H1 (cell line): Measurements from ENCODE around the gene CERS5. TPM values are rescaled to one million over a fixed set of nuclear protein-coding genes. Genes with fewer than 3 reads are reported as not detected.

ENCODE experiments used
- CTCF ChIA-PET: fragments of 300-600 bp; sonication (Branson Sonifier 250); formaldehyde crosslinking; loops from one replicate; lab custom pipeline; 2021; ENCODE audit not compliant: partially characterized antibody; lab: Charles Lee
- POLR2A ChIA-PET: fragments of 300-600 bp; sonication (Branson Sonifier 250); formaldehyde crosslinking; loops from one replicate; lab custom pipeline; 2021; ENCODE audit warnings: inconsistent platforms; ENCODE audit not compliant: partially characterized antibody; lab: Charles Lee
- DNase-seq, 2 experiments: peaks; one replicate each; pipeline versions ENCODE4 v3.0.0 to v3.0.0-alpha.2; 2010 to 2022; ENCODE audit warnings: low spot score in 2 of 2, low read depth in 1 of 2, mixed read lengths in 1 of 2
- FAIRE-seq: peaks from 2 replicates; lab custom pipeline; 2011; peaks lifted over from hg19 to GRCh38; lab: Jason Lieb, UNC
- H2AFZ ChIP-seq: 2 replicates; pipeline ENCODE4 v1.8.1; 2012; ENCODE audit warnings: low read length, inconsistent platforms
- H2AK5ac ChIP-seq: 2 replicates; pipeline ENCODE4 v1.6.1; 2013; ENCODE audit warnings: low read depth, low read length
- H2BK120ac ChIP-seq: replicated peaks from 2 replicates; pipeline ENCODE3; 2013; ENCODE audit warnings: low read depth, low read length, inconsistent platforms
- H2BK12ac ChIP-seq: 2 replicates; pipeline ENCODE4 v1.6.1; 2013; ENCODE audit warnings: low read depth, low read length
- H2BK15ac ChIP-seq: 2 replicates; pipeline ENCODE4 v1.6.1; 2013; ENCODE audit warnings: low read length
- H2BK20ac ChIP-seq: 2 replicates; pipeline ENCODE4 v1.6.1; 2013; ENCODE audit warnings: low read length
- H2BK5ac ChIP-seq: 2 replicates; pipeline ENCODE4 v1.6.1; 2013; ENCODE audit warnings: low read depth, low read length
- H3K14ac ChIP-seq: 2 replicates; pipeline ENCODE4 v1.6.1; 2013; ENCODE audit warnings: inconsistent platforms; ENCODE audit not compliant: insufficient read length
- H3K18ac ChIP-seq: 2 replicates; pipeline ENCODE4 v1.6.1; 2013; ENCODE audit warnings: low read length; ENCODE audit errors: extremely low read depth
- H3K23ac ChIP-seq: 2 replicates; pipeline ENCODE4 v1.6.1; 2013; ENCODE audit warnings: inconsistent platforms; ENCODE audit not compliant: insufficient read length
- H3K23me2 ChIP-seq: 2 replicates; pipeline ENCODE4 v1.6.1; 2013; ENCODE audit warnings: low read depth, low read length
- H3K27ac ChIP-seq: 2 replicates; pipeline ENCODE4 v1.6.1; 2011; ENCODE audit warnings: low read depth, low read length, inconsistent platforms
- H3K27me3 ChIP-seq, 4 experiments: replicated peaks in 1 of 4; 1 replicate in 1 of 4; 2 replicates in 3 of 4; pipeline versions ENCODE4 v1.6.1 to v1.8.1; 2011 to 2013; ENCODE audit warnings: low read length in 3 of 4, mild to moderate bottlenecking in 3 of 4, inconsistent platforms in 2 of 4, mixed read lengths in 2 of 4, moderate library complexity in 1 of 4; ENCODE audit not compliant: control insufficient read depth in 3 of 4, insufficient read depth in 3 of 4; ENCODE audit errors: extremely low read depth in 1 of 4
- H3K36me3 ChIP-seq, 4 experiments: 2 replicates each; pipeline versions ENCODE4 v1.6.1 to v1.8.1; 2011 to 2013; ENCODE audit warnings: mild to moderate bottlenecking in 4 of 4, low read length in 3 of 4, moderate library complexity in 2 of 4, control low read depth in 1 of 4, inconsistent platforms in 1 of 4; ENCODE audit not compliant: insufficient read depth in 4 of 4, control insufficient read depth in 2 of 4
- H3K4ac ChIP-seq: replicated peaks from 2 replicates; pipeline ENCODE3; 2013; ENCODE audit warnings: low read length, low read depth, mixed read lengths, inconsistent platforms; ENCODE audit not compliant: insufficient read length
- H3K4me1 ChIP-seq, 4 experiments: replicated peaks in 1 of 4; 1 replicate in 1 of 4; 2 replicates in 3 of 4; pipeline versions ENCODE4 v1.6.1 to v1.8.1; 2011 to 2013; ENCODE audit warnings: low read length in 3 of 4, inconsistent platforms in 2 of 4, mixed read lengths in 1 of 4; ENCODE audit not compliant: insufficient read depth in 4 of 4, control insufficient read depth in 3 of 4
- H3K4me2 ChIP-seq, 2 experiments: 2 replicates each; pipeline versions ENCODE4 v1.6.1 to v1.8.1; 2011 to 2013; ENCODE audit warnings: low read depth in 2 of 2, low read length in 2 of 2, control low read depth in 1 of 2, inconsistent platforms in 1 of 2, mild to moderate bottlenecking in 1 of 2; ENCODE audit not compliant: insufficient read depth in 1 of 2
- H3K4me3 ChIP-seq, 4 experiments: fragments of 200-600, 300-600 bp in 1 of 4; sonication (generic), shearing (Covaris generic), sonication (Bioruptor Twin) in 1 of 4; 2 replicates each; pipeline versions ENCODE4 v1.5.1 to v1.8.1; 2011 to 2016; ENCODE audit warnings: low read length in 4 of 4, low read depth in 3 of 4, control low read depth in 2 of 4, inconsistent platforms in 2 of 4, mild to moderate bottlenecking in 2 of 4, mixed read lengths in 1 of 4, moderate library complexity in 1 of 4; ENCODE audit not compliant: insufficient read depth in 2 of 4; ENCODE audit errors: extremely low read depth in 1 of 4
- H3K56ac ChIP-seq: replicated peaks from 2 replicates; pipeline ENCODE3; 2013; ENCODE audit warnings: low read depth, mild to moderate bottlenecking, mixed read lengths, low read length, inconsistent platforms; ENCODE audit not compliant: insufficient read length
- H3K79me1 ChIP-seq: 2 replicates; pipeline ENCODE4 v1.6.1; 2013; ENCODE audit warnings: low read depth, low read length, control low read depth
- H3K79me2 ChIP-seq, 2 experiments: 2 replicates each; pipeline versions ENCODE4 v1.6.1 to v1.8.1; 2012 to 2013; ENCODE audit warnings: low read length in 2 of 2, mild to moderate bottlenecking in 2 of 2, inconsistent platforms in 1 of 2; ENCODE audit not compliant: insufficient read depth in 2 of 2, control insufficient read depth in 1 of 2
- H3K9ac ChIP-seq, 4 experiments: replicated peaks in 1 of 4; 1 replicate in 1 of 4; 2 replicates in 3 of 4; pipeline versions ENCODE4 v1.6.1 to v1.8.1; 2011 to 2013; ENCODE audit warnings: low read depth in 3 of 4, low read length in 3 of 4, control low read depth in 2 of 4, mild to moderate bottlenecking in 2 of 4, moderate library complexity in 2 of 4, inconsistent platforms in 1 of 4; ENCODE audit errors: extremely low read depth in 1 of 4
- H3K9me3 ChIP-seq, 2 experiments: 2 replicates each; pipeline versions ENCODE4 v1.6.1 to v1.8.1; 2012 to 2013; ENCODE audit warnings: mild to moderate bottlenecking in 2 of 2, moderate library complexity in 2 of 2, control low read depth in 1 of 2, inconsistent platforms in 1 of 2, low read depth in 1 of 2, low read length in 1 of 2, mixed read lengths in 1 of 2; ENCODE audit not compliant: insufficient read depth in 2 of 2
- H4K20me1 ChIP-seq, 2 experiments: replicated peaks in 1 of 2; 2 replicates each; pipeline versions ENCODE3 to v1.8.1; 2011 to 2013; ENCODE audit warnings: inconsistent platforms in 2 of 2, low read length in 2 of 2, mild to moderate bottlenecking in 1 of 2; ENCODE audit not compliant: insufficient read depth in 2 of 2, control insufficient read depth in 1 of 2
- H4K5ac ChIP-seq: 2 replicates; pipeline ENCODE4 v1.6.1; 2013; ENCODE audit warnings: low read length, low read depth, mixed read lengths, inconsistent platforms; ENCODE audit not compliant: insufficient read length
- H4K8ac ChIP-seq: 2 replicates; pipeline ENCODE4 v1.8.0; 2013; ENCODE audit warnings: mild to moderate bottlenecking, moderate library complexity, low read length, inconsistent platforms; ENCODE audit not compliant: insufficient read depth; ENCODE audit errors: extremely low read depth
- H4K91ac ChIP-seq: replicated peaks from 2 replicates; pipeline ENCODE3; 2013; ENCODE audit warnings: low read length, mixed read lengths, inconsistent platforms; ENCODE audit not compliant: insufficient read length
- BRCA1 ChIP-seq: IDR thresholded peaks from 2 replicates; pipeline ENCODE4 v1.6.1; 2012; ENCODE audit warnings: low read depth, low read length, improper control_type of control experiment
- EGR1 ChIP-seq: IDR thresholded peaks from 2 replicates; pipeline ENCODE4 v1.6.1; 2011; ENCODE audit warnings: low read depth, low read length, borderline replicate concordance
- GTF2F1 ChIP-seq: IDR thresholded peaks from 2 replicates; pipeline ENCODE4 v1.6.1; 2012; ENCODE audit warnings: low read depth, low read length, improper control_type of control experiment, borderline replicate concordance
- KDM1A ChIP-seq: fragments of 200-600, 300-600 bp; sonication (generic); IDR thresholded peaks from 2 replicates; pipeline ENCODE4 v1.7.1; 2016; ENCODE audit warnings: mild to moderate bottlenecking, low read length, borderline replicate concordance
- POU5F1 ChIP-seq: IDR thresholded peaks from 2 replicates; pipeline ENCODE4 v1.6.1; 2011; ENCODE audit warnings: low read depth, mild to moderate bottlenecking, low read length, moderate library complexity
- RAD21 ChIP-seq, 2 experiments: IDR thresholded peaks in 1 of 2; conservative IDR thresholded peaks in 1 of 2; 2 replicates each; pipeline ENCODE4 v1.6.1; 2011; ENCODE audit warnings: low read depth in 2 of 2, low read length in 2 of 2, improper control_type of control experiment in 1 of 2, inconsistent platforms in 1 of 2, mild to moderate bottlenecking in 1 of 2, moderate library complexity in 1 of 2
- SAP30 ChIP-seq: fragments of 300-600 bp; sonication (generic); IDR thresholded peaks from 2 replicates; pipeline ENCODE4 v1.7.1; 2012; ENCODE audit warnings: low read length, moderate library complexity, mild to moderate bottlenecking, inconsistent platforms; ENCODE audit not compliant: insufficient read depth, insufficient replicate concordance
- SP1 ChIP-seq: IDR thresholded peaks from 2 replicates; pipeline ENCODE4 v1.6.1; 2011; ENCODE audit warnings: low read depth, low read length
- WGBS, 2 experiments: shearing (Covaris generic) in 1 of 2; methylation state at CpG; one replicate each; pipeline versions ENCODE4 v1.1.6 to v1.1.7; 2013 to 2015; ENCODE audit warnings: low lambda C conversion rate in 2 of 2, mixed read lengths in 2 of 2, inconsistent platforms in 1 of 2, low coverage in 1 of 2, missing lambda C conversion rate in 1 of 2; ENCODE audit not compliant: insufficient replicate concordance in 2 of 2, insufficient coverage in 1 of 2, insufficient read length in 1 of 2; ENCODE audit errors: extremely low coverage in 1 of 2, missing lambda C conversion rate in 1 of 2; 5-methylcytosine and 5-hydroxymethylcytosine counted together
- polyA plus RNA-seq, 7 experiments: library from polyadenylated mRNA; depleted of rRNA in 3 of 7; stranded (reverse) in 5 of 7; unstranded in 2 of 7; fragments of >200 nt in 5 of 7; fragments of 200-250 nt in 2 of 7; gene quantifications; 1 replicate in 5 of 7; 2 replicates in 1 of 7; 4 replicates in 1 of 7; pipeline versions ENCODE4 v1.2.1 to v1.2.3, GENCODE V29; 2011 to 2013; ENCODE audit warnings: missing spikeins in 2 of 7, mixed read lengths in 2 of 7
- total RNA-seq: library from RNA; stranded (reverse); fragmentation: NEBNext Ultra II Directional; extraction: Animal tissue kit (Norgen Biotek cat#: 25700); gene quantifications from 2 replicates; pipeline ENCODE4 v1.2.1, GENCODE V29; 2021
- TF ChIP-seq, protein P1 (sequence below): IDR thresholded peaks from 2 replicates; pipeline ENCODE4 v1.6.1; 2012; ENCODE audit warnings: inconsistent platforms
- TF ChIP-seq, protein P2 (sequence below), 3 experiments: IDR thresholded peaks; 1 replicate in 2 of 3; 2 replicates in 1 of 3; pipeline versions ENCODE4 v1.5.1 to v1.6.1; 2011; ENCODE audit warnings: low read length in 3 of 3, mild to moderate bottlenecking in 3 of 3, inconsistent platforms in 2 of 3, low read depth in 1 of 3, moderate library complexity in 1 of 3; ENCODE audit not compliant: insufficient read depth in 1 of 3; ENCODE audit errors: control extremely low read depth in 1 of 3

Gene CERS5
- total and polyA plus RNA-seq, 2 of the 8 experiments (the other 6 are each of a cell fraction or from before 2014, with no cell fraction given), result 69.2 to 119 TPM

DNA sequence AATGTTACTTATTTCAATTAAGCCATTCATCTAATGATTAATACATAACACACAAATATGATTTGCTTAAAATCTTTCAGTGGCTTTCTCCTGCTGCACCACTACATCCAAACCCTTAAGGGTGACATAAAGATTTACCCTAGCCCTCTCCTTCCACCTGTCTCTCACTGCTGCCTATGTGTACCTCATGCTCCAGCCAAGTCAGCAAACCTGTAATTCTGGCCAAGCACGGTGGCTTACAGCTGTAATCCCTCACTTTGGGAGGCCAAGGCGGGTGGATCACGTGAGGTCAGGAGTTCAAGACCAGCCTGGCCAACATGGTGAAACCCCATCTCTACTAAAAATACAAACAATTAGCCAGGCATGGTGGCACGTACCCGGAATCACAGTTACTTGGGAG is 31.7 kb upstream of the CERS5 start:
- no peak overlapping the region for H3K56ac ChIP-seq
- no peaks in the 10 kb centered on the region for H3K27me3 ChIP-seq
- H4K20me1 ChIP-seq, result no peaks in the 10 kb centered on the region
- no peak overlapping the region for H3K23ac ChIP-seq
- no peak overlapping the region for H2BK15ac ChIP-seq
- DNase-seq, result no peak
- H2AK5ac ChIP-seq, result no peak overlapping the region
- no peaks in the 10 kb centered on the region for H3K9me3 ChIP-seq
- no peaks in the 10 kb centered on the region for H3K79me2 ChIP-seq
- H3K4me2 ChIP-seq, result no peak overlapping the region
- no peak overlapping the region for H2AFZ ChIP-seq
- H3K36me3 ChIP-seq, result peaks cover 6 to 37% (median 18%) of the 10 kb centered on the region in 4 experiments
- H4K91ac ChIP-seq, result no peak overlapping the region
- FAIRE-seq, result no peak
- no peak overlapping the region for H3K14ac ChIP-seq
- H3K23me2 ChIP-seq, result no peaks in the 10 kb centered on the region
- POLR2A ChIA-PET, result no interaction called here
- peaks cover 0 to 1% (median 0%) of the 10 kb centered on the region in 4 experiments; a peak in 1 of 7 replicates for H3K4me1 ChIP-seq
- no peak overlapping the region for H3K4me3 ChIP-seq
- H2BK120ac ChIP-seq, result no peak overlapping the region
- no peak overlapping the region for H2BK5ac ChIP-seq
- no peak overlapping the region for H2BK20ac ChIP-seq
- no peak overlapping the region for H3K4ac ChIP-seq
- no peak overlapping the region for H3K27ac ChIP-seq
- no peak overlapping the region for H3K9ac ChIP-seq
- WGBS, 2 experiments, result 93% methylated on average over 5 of the region's 5 CpGs; no CpG with 5 or more reads in 1 of the 2 experiments
- no peak overlapping the region for H3K18ac ChIP-seq
- no peak overlapping the region for H2BK12ac ChIP-seq
- no peak overlapping the region for H4K8ac ChIP-seq
- CTCF ChIA-PET, result interaction anchor here (0.7 to 0.9 kb wide), 2 partner anchors 23 to 87 kb away, joined by 3 read pairs; partner anchors contain the start of gene COX14
- H4K5ac ChIP-seq, result no peak overlapping the region
- H3K79me1 ChIP-seq, result no peaks in the 10 kb centered on the region
- TF ChIP-seq POU5F1 (no peak), SAP30 (no peak), SP1 (no peak), KDM1A (no peak), EGR1 (no peak), BRCA1 (no peak), GTF2F1 (no peak), RAD21 (IDR thresholded peaks at IDR 0.05 in 1 of 2, conservative IDR thresholded peaks at IDR 0.05 in 1 of 2; ENCODE audit: low read depth in 2 of 2, low read length in 2 of 2) (no peak)
- TF ChIP-seq, protein P1, sequence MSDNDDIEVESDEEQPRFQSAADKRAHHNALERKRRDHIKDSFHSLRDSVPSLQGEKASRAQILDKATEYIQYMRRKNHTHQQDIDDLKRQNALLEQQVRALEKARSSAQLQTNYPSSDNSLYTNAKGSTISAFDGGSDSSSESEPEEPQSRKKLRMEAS, result no peak
- TF ChIP-seq, protein P2, sequence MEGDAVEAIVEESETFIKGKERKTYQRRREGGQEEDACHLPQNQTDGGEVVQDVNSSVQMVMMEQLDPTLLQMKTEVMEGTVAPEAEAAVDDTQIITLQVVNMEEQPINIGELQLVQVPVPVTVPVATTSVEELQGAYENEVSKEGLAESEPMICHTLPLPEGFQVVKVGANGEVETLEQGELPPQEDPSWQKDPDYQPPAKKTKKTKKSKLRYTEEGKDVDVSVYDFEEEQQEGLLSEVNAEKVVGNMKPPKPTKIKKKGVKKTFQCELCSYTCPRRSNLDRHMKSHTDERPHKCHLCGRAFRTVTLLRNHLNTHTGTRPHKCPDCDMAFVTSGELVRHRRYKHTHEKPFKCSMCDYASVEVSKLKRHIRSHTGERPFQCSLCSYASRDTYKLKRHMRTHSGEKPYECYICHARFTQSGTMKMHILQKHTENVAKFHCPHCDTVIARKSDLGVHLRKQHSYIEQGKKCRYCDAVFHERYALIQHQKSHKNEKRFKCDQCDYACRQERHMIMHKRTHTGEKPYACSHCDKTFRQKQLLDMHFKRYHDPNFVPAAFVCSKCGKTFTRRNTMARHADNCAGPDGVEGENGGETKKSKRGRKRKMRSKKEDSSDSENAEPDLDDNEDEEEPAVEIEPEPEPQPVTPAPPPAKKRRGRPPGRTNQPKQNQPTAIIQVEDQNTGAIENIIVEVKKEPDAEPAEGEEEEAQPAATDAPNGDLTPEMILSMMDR (IDR thresholded peaks at IDR 0.05; ENCODE audit: control extremely low read depth in 1 of 3, insufficient read depth in 1 of 3, low read depth in 1 of 3, low read length in 3 of 3), result no peak
